Hindlimb muscle (tissue), 1 donor: ENCODE data around the gene CDC42. TPM values are rescaled to one million over a fixed set of nuclear protein-coding genes. Genes with fewer than 3 reads are reported as not detected.
"Not testable (repeated sequence)": the region's sequence is repeated elsewhere in the genome, so short reads cannot be mapped to it uniquely, and the experiment has no call there.

Experiments used
- DNase-seq: peaks from one replicate; pipeline ENCODE4 v3.0.0-alpha.2; 2013
- polyA plus RNA-seq: library from polyadenylated mRNA; unstranded; fragments of 120-200 nt; gene quantifications from one replicate; pipeline ENCODE4 v1.2.1, GENCODE V29; 2013; ENCODE audit not compliant: insufficient read length

Gene CDC42
- polyA plus RNA-seq, 1 donor = 188 TPM

DNA sequence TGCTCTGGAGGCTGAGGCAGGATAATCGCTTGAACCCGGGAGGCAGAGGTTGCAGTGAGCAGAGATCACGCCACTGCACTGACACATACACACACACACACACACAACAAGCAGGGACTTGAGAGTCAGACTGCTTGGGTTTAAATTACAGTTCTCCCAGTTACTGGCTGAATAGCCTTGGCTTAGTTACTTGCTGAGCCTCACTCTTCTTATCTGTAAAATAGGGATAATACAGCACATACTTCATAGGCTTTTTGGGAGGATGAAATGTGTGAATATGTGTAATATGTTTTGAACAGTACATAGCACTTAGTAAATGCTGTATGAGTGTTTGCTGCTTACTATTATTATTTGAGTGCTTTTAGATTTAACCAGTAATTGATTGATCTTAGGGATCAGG lies 23.8 kb downstream of the CDC42 start:
- no peak for DNase-seq

GRCh38 chr1:22077728-22078127 lies 25.2 kb downstream of the CDC42 start:
- no peak for DNase-seq

DNA sequence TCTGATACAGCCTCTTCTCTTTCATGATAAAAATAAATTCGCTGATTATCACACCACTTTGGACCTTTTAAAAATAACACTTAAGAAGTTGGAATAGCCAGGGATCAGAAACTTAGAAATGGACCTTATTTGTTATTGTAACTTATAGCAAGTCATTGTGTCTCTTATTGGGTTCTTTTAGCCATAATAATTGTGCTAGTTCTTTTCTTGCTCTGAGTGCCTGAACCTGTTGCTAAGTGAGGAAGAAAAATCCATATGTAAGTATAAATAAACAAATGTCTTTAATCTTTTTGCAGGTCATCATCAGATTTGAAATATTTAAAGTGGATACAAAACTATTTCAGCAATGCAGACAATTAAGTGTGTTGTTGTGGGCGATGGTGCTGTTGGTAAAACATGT lies 25.6 kb downstream of the CDC42 start:
- DNase-seq = no peak

GRCh38 chr1:22080191-22080590 lies 27.7 kb downstream of the CDC42 start:
- DNase-seq = no peak

DNA sequence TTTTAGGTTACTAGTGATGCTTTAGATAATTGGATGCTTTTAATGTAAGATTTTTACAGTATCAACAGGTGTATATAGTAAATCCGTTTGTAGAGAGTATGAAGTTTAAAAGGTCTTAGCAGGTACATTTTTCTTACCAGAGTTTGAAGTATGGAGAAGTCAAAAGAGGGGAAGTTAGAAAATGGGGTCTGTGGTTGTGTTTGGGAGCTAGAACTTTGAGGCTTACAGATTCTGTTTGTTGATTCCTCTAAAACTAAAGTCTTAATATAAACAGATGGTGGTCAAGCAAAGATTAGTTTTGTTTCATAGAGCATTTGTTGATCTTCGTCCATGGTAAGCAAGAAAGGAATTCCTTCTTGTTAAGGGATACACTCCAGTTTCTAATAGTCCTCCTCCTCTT lies 35.8 kb downstream of the CDC42 start:
- DNase-seq = no peak

DNA sequence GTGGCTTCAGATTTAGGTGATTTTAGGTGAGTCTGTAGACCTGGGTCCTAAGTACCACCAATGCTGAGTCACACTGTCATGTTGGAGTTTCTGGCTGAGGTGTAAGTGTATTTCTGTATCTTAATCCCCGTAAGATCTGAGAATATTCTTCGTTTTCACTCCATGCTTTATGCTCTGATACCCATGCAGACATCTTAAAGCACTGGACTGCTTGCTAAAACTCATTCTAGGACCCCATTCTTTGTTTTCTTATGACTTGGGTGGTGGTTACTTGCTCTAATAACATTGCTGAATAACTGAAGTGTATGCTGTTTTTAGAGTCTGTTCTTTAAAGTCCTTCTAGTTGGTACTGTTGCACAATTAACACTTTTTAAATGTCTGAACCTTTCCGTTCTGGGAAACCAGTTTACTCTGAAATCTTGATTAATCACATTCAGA lies 36.6 kb downstream of the CDC42 start:
- DNase-seq = no peak

DNA sequence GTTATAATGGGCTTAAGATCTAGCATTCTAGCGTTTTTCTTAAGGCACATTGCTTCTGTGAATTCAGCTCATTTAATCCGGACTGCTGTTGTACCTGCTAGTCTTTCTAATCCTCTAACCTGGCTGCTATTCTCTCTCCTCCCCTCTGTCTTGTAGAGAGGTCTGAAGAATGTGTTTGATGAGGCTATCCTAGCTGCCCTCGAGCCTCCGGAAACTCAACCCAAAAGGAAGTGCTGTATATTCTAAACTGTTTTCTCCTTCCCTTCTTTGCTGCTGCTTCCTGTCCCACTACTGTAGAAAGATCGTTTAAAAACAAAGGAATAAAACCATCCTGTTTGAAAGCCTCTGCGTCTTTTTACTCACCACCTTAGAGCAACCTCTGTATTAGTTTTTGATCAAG lies 37.3 kb downstream of the CDC42 start:
- DNase-seq = no peak

DNA sequence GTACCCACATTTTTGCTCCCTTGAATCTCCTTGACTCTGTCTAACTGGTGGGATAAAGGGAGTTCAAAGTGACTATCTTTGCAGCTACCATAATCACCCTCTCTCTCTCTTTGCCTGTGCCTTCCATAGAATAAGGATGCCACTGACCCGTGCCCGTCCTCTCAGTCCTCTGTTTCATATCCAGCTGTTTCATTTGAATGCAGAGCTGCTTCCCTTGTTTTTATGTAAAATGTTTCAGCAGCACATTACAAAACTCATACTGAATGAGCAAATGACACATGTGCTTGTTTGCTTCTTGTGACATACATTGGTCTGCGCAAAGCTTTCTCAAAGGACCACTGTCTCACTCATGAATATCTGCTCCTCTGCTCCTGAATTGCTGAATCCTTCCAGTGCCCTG lies 38.4 kb downstream of the CDC42 start:
- no peak for DNase-seq

DNA sequence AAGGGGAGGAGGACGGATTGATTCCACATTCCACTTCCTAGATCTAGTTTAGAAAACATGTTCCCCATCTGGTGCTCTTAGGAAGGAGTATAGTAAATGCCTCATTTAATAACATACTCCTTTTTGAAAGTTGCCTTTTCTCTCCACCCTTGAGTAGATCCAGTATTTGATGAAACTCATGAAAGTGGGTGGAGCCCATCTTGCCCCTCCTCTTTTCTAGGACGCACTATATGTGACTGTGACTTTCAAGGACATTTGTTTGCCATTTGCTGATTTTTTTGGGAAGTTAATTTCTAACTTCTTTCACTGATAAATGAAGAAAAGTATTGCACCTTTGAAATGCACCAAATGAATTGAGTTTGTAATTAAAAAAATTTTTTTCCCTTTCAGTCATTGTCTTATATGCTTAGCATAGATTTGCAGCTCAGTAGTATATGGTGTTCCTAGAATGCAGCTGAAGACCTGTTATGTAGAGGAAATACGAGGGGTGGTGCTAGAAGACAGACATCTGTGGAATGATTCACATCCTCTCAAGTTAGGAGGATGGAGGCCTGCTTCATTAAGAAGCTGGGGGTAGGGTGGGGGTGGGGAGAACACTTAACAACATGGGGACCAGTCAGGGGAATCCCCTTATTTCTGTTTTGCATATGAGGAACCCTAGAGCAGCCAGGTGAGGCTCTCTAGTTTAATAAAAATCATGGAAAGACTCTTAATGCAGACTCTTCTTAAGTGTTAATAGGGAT lies 39.7 kb downstream of the CDC42 start:
- not testable (repeated sequence) for DNase-seq

DNA sequence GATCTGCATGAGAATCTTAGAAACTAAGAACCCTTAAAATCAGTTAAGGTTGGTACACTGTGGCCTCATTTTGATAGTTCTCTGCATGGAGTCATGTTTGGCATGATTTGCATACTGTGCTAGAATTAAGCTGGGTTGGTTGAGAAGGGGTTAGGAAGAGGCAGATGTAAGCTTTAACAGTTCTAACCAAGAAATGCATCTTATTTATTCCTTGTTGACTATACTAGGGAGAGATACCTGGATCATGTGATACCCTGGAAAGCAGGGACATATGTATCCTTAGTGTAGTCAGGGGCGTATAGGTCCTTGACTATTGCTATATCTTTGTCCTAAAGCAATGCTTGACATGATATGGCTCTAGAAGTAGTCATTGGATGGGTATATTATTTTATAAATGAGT lies 41.0 kb downstream of the CDC42 start:
- no peak for DNase-seq

DNA sequence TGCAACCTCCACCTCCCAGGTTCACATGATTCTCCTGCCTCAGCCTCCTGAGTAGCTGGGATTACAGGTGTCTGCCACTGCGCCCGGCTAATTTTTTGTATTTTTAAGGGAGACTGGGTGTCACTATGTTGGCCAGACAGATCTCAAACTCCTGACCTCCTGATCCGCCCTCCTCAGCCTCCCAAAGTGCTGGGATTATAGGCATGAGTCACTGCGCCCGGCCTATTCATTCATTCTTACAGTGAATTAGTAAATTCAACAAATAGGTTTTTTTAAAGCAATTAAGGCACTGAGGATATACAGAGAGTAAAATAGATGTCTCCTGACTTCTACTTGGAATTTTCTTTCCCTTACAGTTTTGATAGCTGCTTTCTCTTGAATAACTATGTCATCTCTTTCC lies 43.5 kb downstream of the CDC42 start:
- no peak for DNase-seq

DNA sequence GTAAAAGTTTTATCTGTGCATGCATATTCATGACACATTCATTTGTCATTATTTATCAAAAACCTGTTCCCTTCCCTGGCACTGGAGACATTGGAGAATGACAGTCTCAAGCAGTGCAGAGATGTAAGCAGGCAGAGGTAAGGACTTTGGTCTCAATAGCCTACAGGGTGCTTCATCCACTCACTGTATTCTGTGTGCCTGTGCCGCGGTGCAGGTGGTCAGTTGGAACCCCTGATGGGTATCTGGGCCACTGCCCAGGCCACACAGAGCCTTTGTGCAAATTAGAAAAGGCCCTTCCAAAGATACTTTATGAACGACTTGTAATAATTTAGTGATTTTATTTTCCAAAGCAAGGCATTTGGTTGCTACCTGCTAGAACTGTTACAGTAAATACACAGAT lies 44.0 kb downstream of the CDC42 start:
- DNase-seq = no peak

DNA sequence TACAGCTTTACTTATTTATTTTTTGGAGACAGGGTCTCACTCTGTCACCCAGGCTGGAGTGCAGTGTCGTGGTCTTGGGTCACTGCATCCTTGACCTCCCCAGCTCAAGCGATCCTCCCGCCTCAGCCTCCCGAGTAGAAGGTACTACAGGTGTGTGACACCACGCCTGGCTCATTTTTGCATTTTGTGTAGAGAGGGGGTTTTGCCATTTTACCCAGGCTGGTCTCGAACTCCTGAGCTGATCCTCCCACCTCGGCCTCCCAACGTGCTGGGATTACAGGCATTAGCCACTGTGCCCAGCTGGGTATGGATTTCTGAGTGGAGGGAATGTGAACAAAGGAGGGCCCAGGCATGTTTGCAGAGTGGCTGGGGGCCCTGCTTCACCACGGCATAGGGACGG lies 46.2 kb downstream of the CDC42 start:
- DNase-seq = no peak

- no peak for DNase-seq
Observed at GRCh38 chr1:22100168-22100567, 47.7 kb downstream of the CDC42 start.

GRCh38 chr1:22101199-22101598 lies 48.7 kb downstream of the CDC42 start:
- DNase-seq = no peak

DNA sequence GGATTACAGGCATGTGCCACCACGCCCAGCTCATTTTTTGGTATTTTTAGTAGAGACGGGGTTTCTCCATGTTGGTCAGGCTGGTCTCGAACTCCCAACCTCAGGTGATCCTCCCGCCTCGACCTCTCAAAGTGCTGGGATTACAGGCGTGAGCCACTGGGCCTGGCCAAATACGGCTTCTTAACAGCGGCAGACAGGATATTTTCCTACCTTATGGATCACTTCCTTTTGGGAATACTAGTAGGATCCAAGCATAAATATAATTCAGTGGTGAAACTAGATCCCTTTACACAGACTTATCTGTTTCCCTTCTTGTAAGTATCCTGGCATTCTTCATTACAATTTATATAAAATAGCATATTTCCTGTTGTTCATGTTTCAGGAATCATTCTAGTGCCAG lies 49.5 kb downstream of the CDC42 start:
- DNase-seq = no peak

- no peak for DNase-seq
Observed at GRCh38 chr1:22102746-22103145, 50.2 kb downstream of the CDC42 start.

- DNase-seq = no peak
Observed at GRCh38 chr1:22104094-22104493, 51.6 kb downstream of the CDC42 start.

DNA sequence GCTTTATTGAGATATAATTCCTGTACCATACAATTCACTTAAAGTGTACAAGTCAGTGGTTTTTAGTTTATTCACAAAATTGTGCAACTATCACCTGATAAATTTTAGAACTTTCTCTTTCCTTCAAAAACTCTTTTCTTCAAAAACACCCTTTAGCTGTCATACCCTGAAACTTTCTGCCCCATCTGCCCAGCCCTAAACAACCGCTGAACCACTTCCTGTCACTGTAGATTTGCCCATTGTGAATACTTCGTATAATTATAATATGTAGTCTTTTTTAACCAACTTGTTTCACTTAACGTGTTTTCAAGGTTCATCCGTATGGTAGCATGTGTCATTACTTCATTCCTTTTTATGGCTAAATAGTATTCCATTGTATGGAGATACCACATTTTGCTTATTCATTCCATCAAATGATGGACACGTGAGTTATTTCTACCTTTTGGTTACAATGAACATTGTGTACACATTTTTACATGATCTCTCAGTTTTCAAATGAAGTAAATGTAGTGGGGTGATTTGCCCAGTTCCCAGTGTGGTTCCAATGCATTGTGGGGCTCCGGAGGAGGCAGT lies 52.4 kb downstream of the CDC42 start:
- DNase-seq = no peak

DNA sequence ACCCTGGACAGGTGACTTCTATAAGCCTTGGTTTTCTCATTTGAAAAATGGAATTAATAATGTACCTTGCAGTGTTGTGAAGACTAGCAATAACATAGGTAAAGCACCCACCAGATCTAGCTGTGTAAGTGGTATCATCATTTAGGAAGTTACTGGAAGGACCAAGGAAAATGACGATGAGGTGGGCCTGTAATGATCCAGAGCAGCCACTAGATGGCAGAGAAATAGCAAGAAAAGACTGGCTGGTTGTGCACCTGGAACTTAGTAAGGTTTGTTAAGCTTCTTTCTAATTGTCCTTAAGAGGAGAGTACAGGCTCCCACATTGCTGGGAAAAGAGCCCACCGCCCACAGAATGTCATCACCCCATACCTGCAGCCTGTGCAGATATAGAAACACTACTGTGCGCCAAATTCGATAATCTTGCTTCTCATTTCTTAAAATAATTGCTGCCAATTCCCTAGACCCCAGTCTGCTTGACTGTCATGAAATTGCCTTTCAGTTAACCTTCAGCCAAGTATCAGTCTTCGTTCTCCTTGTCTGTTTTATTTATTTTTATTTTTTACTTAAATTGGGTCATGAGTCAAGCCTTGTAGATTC lies 53.2 kb downstream of the CDC42 start:
- DNase-seq = peak; percentile 37

DNA sequence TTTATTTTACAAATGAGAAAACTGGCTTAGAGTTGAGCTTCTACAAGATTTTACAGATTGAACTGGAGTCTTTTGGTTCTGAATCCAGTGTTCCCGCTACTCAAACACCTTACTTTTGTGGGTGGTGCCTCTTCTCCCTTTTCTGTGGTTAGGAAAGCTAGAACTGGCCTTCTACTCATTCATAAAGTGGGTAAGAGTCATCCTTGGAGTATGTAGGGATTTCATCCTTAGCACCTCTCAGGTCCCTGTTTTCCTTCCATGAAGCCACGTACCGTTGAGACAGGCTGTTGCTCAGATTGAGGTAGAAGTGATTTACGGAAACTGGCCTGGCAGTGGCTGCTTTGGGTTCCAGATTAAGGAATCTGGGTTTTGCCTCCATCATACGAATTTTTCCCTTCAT lies 54.6 kb downstream of the CDC42 start:
- DNase-seq = no peak

DNA sequence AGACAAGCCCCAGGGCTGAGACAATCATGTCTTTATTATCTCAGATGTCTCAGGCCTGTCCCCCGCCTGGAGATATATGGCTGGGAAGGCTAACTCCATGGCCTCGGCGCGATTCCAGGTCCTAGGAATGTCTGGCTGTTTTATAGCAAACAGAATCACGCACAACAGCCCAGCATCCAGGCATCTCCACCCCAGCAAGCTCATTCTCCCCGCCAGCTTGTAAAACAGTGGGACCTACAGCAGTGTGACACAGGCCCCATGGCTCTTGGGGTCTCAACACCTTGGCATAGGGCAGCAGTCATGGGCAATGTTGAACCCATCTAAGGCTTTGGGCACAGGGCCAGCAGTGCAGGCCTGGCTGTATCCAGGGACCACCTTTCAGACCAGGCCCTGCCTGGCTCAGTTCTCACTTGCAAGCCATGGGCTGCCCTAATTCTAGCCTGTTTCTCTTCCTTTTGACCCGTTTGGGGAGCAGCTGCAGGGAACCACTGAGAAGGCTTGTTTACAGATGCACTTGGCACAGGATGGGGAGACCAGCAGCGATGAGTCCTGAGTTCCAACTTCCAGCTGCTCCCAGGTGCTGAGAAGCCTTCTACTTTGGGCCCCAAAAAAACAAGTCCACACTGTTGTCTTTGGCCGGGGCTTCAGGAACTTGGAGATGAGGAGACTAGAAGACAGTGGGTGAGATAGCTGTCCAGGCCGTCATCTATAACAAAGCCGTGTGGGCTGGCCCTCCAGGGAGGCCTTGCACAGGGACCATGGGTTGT lies 56.0 kb downstream of the CDC42 start:
- DNase-seq = peak; percentile 43

DNA sequence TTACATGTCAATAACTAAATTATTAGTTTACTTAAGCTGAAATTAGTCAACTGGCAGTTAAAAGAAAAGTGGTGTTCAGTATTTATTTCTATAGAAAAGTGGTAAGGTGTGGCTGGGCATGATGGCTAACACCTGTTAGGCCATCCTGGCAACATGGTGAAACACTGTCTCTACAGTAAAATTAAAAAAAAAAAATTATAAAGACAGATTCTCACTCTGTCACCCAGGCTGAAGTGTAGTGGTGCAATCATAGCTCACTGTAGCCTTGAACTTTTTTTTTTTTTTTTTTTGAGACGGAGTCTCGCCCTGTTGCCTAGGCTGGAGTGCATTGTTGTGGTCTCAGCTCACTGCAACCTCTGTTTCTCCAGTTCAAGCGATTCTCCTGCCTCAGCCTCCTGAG lies 57.5 kb downstream of the CDC42 start:
- DNase-seq = no peak

GRCh38 chr1:22111115-22111514 lies 58.6 kb downstream of the CDC42 start:
- DNase-seq = no peak
